HepG2 (cell line): ENCODE data around the gene C1QC. TPM values are rescaled to one million over a fixed set of nuclear protein-coding genes. Genes with fewer than 3 reads are reported as not detected.

Experiments used
- ATAC-seq: fragments of 200-7000 bp; cut with Tn5 transposase; 3 replicates; pipeline ENCODE4 v1.9.1; 2020; ENCODE audit warnings: mild to moderate bottlenecking, moderate library complexity
- BruUV-seq: library from RNA; stranded (reverse); fragments of 400-500 nt; replicated peaks from 2 replicates; lab custom pipeline; 2021; lab: Mats Ljungman, UMichigan
- CTCF ChIA-PET: fragments of 300-600 bp; formaldehyde crosslinking; extraction: SDS; loops from one replicate; lab custom pipeline; 2021; ENCODE audit warnings: low total read pairs, inconsistent platforms, low intra/inter-chr PET ratio; lab: Yijun Ruan, JAX
- POLR2A ChIA-PET: fragments of 350-600 bp; sonication (Branson Sonifier 250); formaldehyde crosslinking; loops from one replicate; lab custom pipeline; 2020; ENCODE audit warnings: antibody characterized with exemption, inconsistent platforms; lab: Yijun Ruan, JAX
- DNase-seq: peaks from one replicate; pipeline ENCODE4 v3.0.0-alpha.2; 2015; ENCODE audit warnings: low spot score
- FAIRE-seq: peaks from 3 replicates; lab custom pipeline; 2011; peaks lifted over from hg19 to GRCh38; lab: Jason Lieb, UNC
- H2AFZ ChIP-seq: one replicate; pipeline ENCODE4 v1.6.1; 2011; ENCODE audit warnings: low read length, inconsistent platforms
- H3K27ac ChIP-seq: fragments of 300-600 bp; 3 replicates; pipeline ENCODE4 v1.8.0; 2011; ENCODE audit warnings: mixed run types, mild to moderate bottlenecking, mixed read lengths, low read length, inconsistent platforms; ENCODE audit not compliant: insufficient read depth; ENCODE audit errors: extremely low read length
- H3K27me3 ChIP-seq, 2 experiments: fragments of 200-600 bp in 1 of 2; 2 replicates in 1 of 2; 3 replicates in 1 of 2; pipeline versions ENCODE4 v1.6.0 to v1.8.0; 2011; ENCODE audit warnings: low read length in 2 of 2, mild to moderate bottlenecking in 2 of 2, moderate library complexity in 2 of 2, inconsistent platforms in 1 of 2; ENCODE audit not compliant: insufficient read depth in 2 of 2, control insufficient read depth in 1 of 2
- H3K36me3 ChIP-seq, 2 experiments: fragments of 200-600 bp in 1 of 2; replicated peaks in 1 of 2; 2 replicates in 1 of 2; 3 replicates in 1 of 2; pipeline versions ENCODE4 v1.5.1 to v1.8.0; 2011; ENCODE audit warnings: low read length in 2 of 2, inconsistent platforms in 1 of 2; ENCODE audit not compliant: insufficient read depth in 2 of 2, control insufficient read depth in 1 of 2
- H3K4me1 ChIP-seq: 2 replicates; pipeline ENCODE4 v1.5.1; 2012; ENCODE audit warnings: low read length, inconsistent platforms; ENCODE audit not compliant: insufficient read depth
- H3K4me2 ChIP-seq: 2 replicates; pipeline ENCODE4 v1.6.0; 2011; ENCODE audit warnings: low read depth, low read length, inconsistent platforms
- H3K4me3 ChIP-seq, 3 experiments: fragments of 200-600 bp in 1 of 3; sonication (generic), shearing (Covaris generic) in 1 of 3; replicated peaks in 1 of 3; 2 replicates each; pipeline ENCODE4 v1.5.1; 2011 to 2016; ENCODE audit warnings: low read length in 3 of 3, inconsistent platforms in 2 of 3, low read depth in 2 of 3, mild to moderate bottlenecking in 2 of 3, control low read depth in 1 of 3, mixed read lengths in 1 of 3; ENCODE audit not compliant: insufficient read depth in 1 of 3
- H3K79me2 ChIP-seq: one replicate; pipeline ENCODE4 v1.6.1; 2011; ENCODE audit warnings: low read length, inconsistent platforms; ENCODE audit not compliant: insufficient read depth
- H3K9ac ChIP-seq: 2 replicates; pipeline ENCODE4 v1.6.0; 2011; ENCODE audit warnings: mild to moderate bottlenecking, low read depth, low read length, inconsistent platforms; ENCODE audit not compliant: insufficient read depth
- H3K9me3 ChIP-seq: 2 replicates; pipeline ENCODE4 v1.5.1; 2012; ENCODE audit warnings: mild to moderate bottlenecking, low read length
- H4K20me1 ChIP-seq: 2 replicates; pipeline ENCODE4 v1.6.0; 2011; ENCODE audit warnings: inconsistent platforms, mild to moderate bottlenecking, low read length, moderate library complexity; ENCODE audit not compliant: insufficient read depth
- AHR ChIP-seq: IDR thresholded peaks from 2 replicates; pipeline ENCODE4 v1.6.1; 2018; ENCODE audit warnings: missing genetic modification reagents, missing compliant biosample characterization
- DR1 ChIP-seq: sonication (generic); formaldehyde crosslinking; IDR thresholded peaks from 2 replicates; pipeline ENCODE4 v1.8.0; 2021; ENCODE audit warnings: mild to moderate bottlenecking, missing genetic modification reagents, inconsistent platforms
- FOXA1 ChIP-seq, 2 experiments: fragments of 450-650 bp in 1 of 2; sonication (generic) in 1 of 2; formaldehyde crosslinking in 1 of 2; IDR thresholded peaks; 2 replicates each; pipeline versions ENCODE4 v1.4.0 to v1.6.1; 2016 to 2020; ENCODE audit warnings: missing genetic modification reagents in 1 of 2
- ISX ChIP-seq: sonication (generic); formaldehyde crosslinking; conservative IDR thresholded peaks from 2 replicates; pipeline ENCODE4 v1.5.0; 2020; ENCODE audit warnings: missing genetic modification reagents
- MAFG ChIP-seq: sonication (generic); formaldehyde crosslinking; IDR thresholded peaks from 2 replicates; pipeline ENCODE4 v1.5.1; 2020; ENCODE audit warnings: mild to moderate bottlenecking, missing genetic modification reagents
- NBN ChIP-seq: fragments of 450-650 bp; conservative IDR thresholded peaks from 2 replicates; pipeline ENCODE4 v1.6.1; 2017
- SNRNP70 ChIP-seq: fragments of 200-400 bp; formaldehyde crosslinking; IDR thresholded peaks from 2 replicates; pipeline ENCODE4 v1.6.1; 2017; ENCODE audit warnings: mild to moderate bottlenecking, low read depth, low read length, moderate library complexity
- SRSF1 ChIP-seq: fragments of 200-400 bp; formaldehyde crosslinking; optimal IDR thresholded peaks from 2 replicates; pipeline ENCODE3; 2017; ENCODE audit warnings: mild to moderate bottlenecking, low read depth, low read length, moderate library complexity
- YEATS2 ChIP-seq: sonication (generic); formaldehyde crosslinking; IDR thresholded peaks from 2 replicates; pipeline ENCODE4 v1.4.0; 2020; ENCODE audit warnings: missing genetic modification reagents, borderline replicate concordance
- YEATS4 ChIP-seq: sonication (generic); formaldehyde crosslinking; IDR thresholded peaks from 2 replicates; pipeline ENCODE4 v1.4.0; 2020; ENCODE audit warnings: missing genetic modification reagents, borderline replicate concordance
- ZMYM2 ChIP-seq: sonication (generic); formaldehyde crosslinking; IDR thresholded peaks from 2 replicates; pipeline ENCODE4 v1.8.0; 2022; ENCODE audit warnings: mild to moderate bottlenecking, missing genetic modification reagents
- ZNF569 ChIP-seq: sonication (generic); formaldehyde crosslinking; IDR thresholded peaks from 2 replicates; pipeline ENCODE4 v1.5.0; 2020; ENCODE audit warnings: mild to moderate bottlenecking, missing genetic modification reagents, moderate library complexity, borderline replicate concordance
- ZNF589 ChIP-seq: sonication (generic); formaldehyde crosslinking; conservative IDR thresholded peaks from 2 replicates; pipeline ENCODE4 v1.8.0; 2022; ENCODE audit warnings: mild to moderate bottlenecking, moderate library complexity, missing genetic modification reagents
- ZNF660 ChIP-seq: sonication (generic); formaldehyde crosslinking; IDR thresholded peaks from 2 replicates; pipeline ENCODE4 v1.5.1; 2020; ENCODE audit warnings: mild to moderate bottlenecking, low read depth, missing genetic modification reagents, borderline replicate concordance
- ZNF703 ChIP-seq: sonication (generic); formaldehyde crosslinking; IDR thresholded peaks from 2 replicates; pipeline ENCODE4 v1.5.1; 2020; ENCODE audit warnings: missing genetic modification reagents, mild to moderate bottlenecking, moderate library complexity, borderline replicate concordance
- WGBS: methylation state at CpG from one replicate; pipeline ENCODE4 v1.1.6; 2017; ENCODE audit warnings: low lambda C conversion rate; 5-methylcytosine and 5-hydroxymethylcytosine counted together
- in situ Hi-C: cut with HindIII; loops from 2 replicates; pipeline ENCODE4 v1.10.0; 2017; ENCODE audit warnings: low pct_unique_long_range_greater_than_20kb; ENCODE audit not compliant: extremely low pct_ligation_motif_present
- intact Hi-C: fragments of 100-400 bp; cut with micrococcal nuclease; formaldehyde crosslinking; loops from one replicate; pipeline ENCODE4 v1.10.0; 2022; ENCODE audit not compliant: unreplicated experiment
- polyA plus RNA-seq, 8 experiments: library from polyadenylated mRNA; depleted of rRNA in 3 of 8; stranded (reverse) in 7 of 8; unstranded in 1 of 8; fragments of >200 nt; fragmentation: Illumina TruSeq in 4 of 8; extraction: Trizol in 4 of 8; gene quantifications; 2 replicates each; pipeline versions ENCODE4 v1.2.1 to v1.2.3, GENCODE V29; 2011 to 2016; ENCODE audit warnings: low read depth in 4 of 8, missing spikeins in 1 of 8, mixed read lengths in 1 of 8; ENCODE audit not compliant: insufficient read depth in 1 of 8
- total RNA-seq, 5 experiments: library from RNA; depleted of rRNA; stranded (reverse); fragments of >200 nt; fragmentation: Illumina TruSeq; extraction: Trizol; gene quantifications; 2 replicates each; pipeline ENCODE4 v1.2.3, GENCODE V29; 2016; ENCODE audit warnings: low read depth in 1 of 5
- TF ChIP-seq, protein P1 (sequence below): sonication (generic); formaldehyde crosslinking; IDR thresholded peaks from 2 replicates; pipeline ENCODE4 v1.5.0; 2020; ENCODE audit warnings: missing genetic modification reagents

Gene C1QC
- total and polyA plus RNA-seq, 2 of the 13 experiments (the other 11 are each of a cell fraction or from before 2014, with no cell fraction given), result not detected

DNA sequence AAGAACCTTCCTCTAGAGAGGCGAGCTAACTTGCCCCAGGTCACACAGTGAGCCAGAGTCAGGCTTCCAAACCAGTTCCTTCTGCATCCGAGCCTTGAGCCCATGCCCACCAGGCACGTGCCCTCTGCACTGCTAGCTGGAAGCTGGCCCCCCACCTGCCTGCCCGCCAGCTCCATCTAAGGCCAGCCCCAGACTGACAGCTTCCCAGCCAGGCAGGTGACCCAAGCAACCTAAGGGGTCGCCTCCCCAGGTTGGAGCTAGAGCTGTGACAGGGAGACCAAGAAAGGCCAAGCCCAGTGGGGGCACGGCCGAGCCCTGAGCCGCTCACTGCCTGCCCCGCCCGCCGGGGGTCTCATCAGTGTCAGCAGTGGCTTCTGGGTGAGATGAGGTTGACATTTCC is 26.9 kb upstream of the C1QC start:
- no peaks in the 10 kb centered on the region for H3K9me3 ChIP-seq
- H3K9ac ChIP-seq, result no peak overlapping the region
- no TSS peak for BruUV-seq
- H3K4me1 ChIP-seq, result no peaks in the 10 kb centered on the region
- no peaks in the 10 kb centered on the region for H3K36me3 ChIP-seq
- DNase-seq (no peak), ATAC-seq (no peak), FAIRE-seq (no peak)
- H3K27ac ChIP-seq, result no peak overlapping the region
- peaks cover 6 to 44% of the 10 kb centered on the region in 2 experiments for H3K27me3 ChIP-seq
- no peaks in the 10 kb centered on the region for H3K79me2 ChIP-seq
- H3K4me2 ChIP-seq, result no peak overlapping the region
- H2AFZ ChIP-seq, result no peak overlapping the region
- WGBS, result 0% methylated on average over 1 of the region's 11 CpGs
- in situ Hi-C loops, result no loop called here
- H3K4me3 ChIP-seq, result no peak overlapping the region
- peaks cover 2% of the 10 kb centered on the region; the same call in 1 of the 2 replicates for H4K20me1 ChIP-seq
- CTCF ChIA-PET, result no interaction called here
- TF ChIP-seq NBN (no peak), FOXA1 (IDR thresholded peaks at IDR 0.05) (no peak), FOXA1 (CRISPR knock-in tag; IDR thresholded peaks at IDR 0.05) (no peak), YEATS2 (CRISPR knock-in tag) (no peak), AHR (CRISPR knock-in tag) (no peak)
- TF ChIP-seq, protein P1, sequence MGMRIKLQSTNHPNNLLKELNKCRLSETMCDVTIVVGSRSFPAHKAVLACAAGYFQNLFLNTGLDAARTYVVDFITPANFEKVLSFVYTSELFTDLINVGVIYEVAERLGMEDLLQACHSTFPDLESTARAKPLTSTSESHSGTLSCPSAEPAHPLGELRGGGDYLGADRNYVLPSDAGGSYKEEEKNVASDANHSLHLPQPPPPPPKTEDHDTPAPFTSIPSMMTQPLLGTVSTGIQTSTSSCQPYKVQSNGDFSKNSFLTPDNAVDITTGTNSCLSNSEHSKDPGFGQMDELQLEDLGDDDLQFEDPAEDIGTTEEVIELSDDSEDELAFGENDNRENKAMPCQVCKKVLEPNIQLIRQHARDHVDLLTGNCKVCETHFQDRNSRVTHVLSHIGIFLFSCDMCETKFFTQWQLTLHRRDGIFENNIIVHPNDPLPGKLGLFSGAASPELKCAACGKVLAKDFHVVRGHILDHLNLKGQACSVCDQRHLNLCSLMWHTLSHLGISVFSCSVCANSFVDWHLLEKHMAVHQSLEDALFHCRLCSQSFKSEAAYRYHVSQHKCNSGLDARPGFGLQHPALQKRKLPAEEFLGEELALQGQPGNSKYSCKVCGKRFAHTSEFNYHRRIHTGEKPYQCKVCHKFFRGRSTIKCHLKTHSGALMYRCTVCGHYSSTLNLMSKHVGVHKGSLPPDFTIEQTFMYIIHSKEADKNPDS, result no peak
- intact Hi-C loops, result no loop called here
- POLR2A ChIA-PET, result no interaction called here

DNA sequence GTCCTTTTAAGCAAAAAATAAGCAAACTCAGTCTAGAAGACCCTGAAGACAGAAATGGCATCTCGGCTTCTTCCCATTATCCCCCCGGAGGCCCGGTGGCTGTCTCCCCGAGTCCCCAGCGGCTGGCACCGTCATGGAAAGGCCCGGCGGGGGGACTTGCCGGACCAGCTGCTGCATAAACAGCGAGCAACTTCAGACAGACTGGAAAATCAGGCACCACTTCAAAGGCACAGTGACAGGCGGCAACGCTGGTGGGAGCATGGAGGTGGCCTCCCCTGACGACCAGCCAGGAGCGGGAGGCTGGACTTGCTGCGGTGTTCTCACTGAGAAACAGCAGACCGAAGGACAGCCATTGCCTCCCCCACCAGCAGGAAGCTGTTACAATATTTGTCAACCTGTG is 25.4 kb upstream of the C1QC start:
- no peak overlapping the region for H3K27ac ChIP-seq
- no peaks in the 10 kb centered on the region for H3K36me3 ChIP-seq
- CTCF ChIA-PET, result no interaction called here
- H3K9me3 ChIP-seq, result no peaks in the 10 kb centered on the region
- DNase-seq, result no peak
- H2AFZ ChIP-seq, result no peak overlapping the region
- WGBS, result 9% methylated on average over 15 of the region's 16 CpGs
- no peak for FAIRE-seq
- no peak overlapping the region for H3K4me2 ChIP-seq
- 0 out of 2 replicates have a peak, but pooled peaks cover 6% of the 10 kb centered on the region for H4K20me1 ChIP-seq
- no peak for ATAC-seq
- no peak overlapping the region for H3K9ac ChIP-seq
- no peaks in the 10 kb centered on the region for H3K79me2 ChIP-seq
- POLR2A ChIA-PET, result no interaction called here
- intact Hi-C loops (no loop called here), in situ Hi-C loops (no loop called here)
- peaks cover 6 to 50% of the 10 kb centered on the region in 2 experiments for H3K27me3 ChIP-seq
- no peak overlapping the region for H3K4me3 ChIP-seq
- no peaks in the 10 kb centered on the region for H3K4me1 ChIP-seq
- no TSS peak for BruUV-seq
- TF ChIP-seq SRSF1 (no peak), ISX (CRISPR knock-in tag) (no peak), ZNF660 (CRISPR knock-in tag) (no peak), ZMYM2 (CRISPR knock-in tag) (no peak), MAFG (no peak), ZNF569 (CRISPR knock-in tag) (no peak), YEATS4 (CRISPR knock-in tag) (no peak), ZNF589 (CRISPR knock-in tag) (no peak), SNRNP70 (no peak), DR1 (no peak), ZNF703 (CRISPR knock-in tag) (no peak)
